Tibial nerve (tissue), 4 donors: ENCODE results near the gene LSM11.

Experiments used
- CTCF ChIP-seq, 5 experiments: fragments of 200-600 bp in 3 of 5; fragments of 450-650 bp in 2 of 5; sonication (generic) in 3 of 5; IDR thresholded peaks; one replicate each; pipeline ENCODE4 v1.5.1; 2016 to 2019; ENCODE audit warnings: antibody characterized with exemption in 5 of 5, mild to moderate bottlenecking in 3 of 5, moderate library complexity in 2 of 5
- EP300 ChIP-seq, 2 donors: sonication (generic); formaldehyde crosslinking; IDR thresholded peaks; one replicate each; pipeline ENCODE4 v1.6.1; 2017; ENCODE audit warnings: antibody characterized with exemption in 2 of 2, mild to moderate bottlenecking in 1 of 2
- POLR2A ChIP-seq, 2 donors: fragments of 450-650 bp; IDR thresholded peaks; one replicate each; pipeline ENCODE4 v1.6.1; 2017; ENCODE audit warnings: antibody characterized with exemption in 2 of 2, mild to moderate bottlenecking in 2 of 2, moderate library complexity in 2 of 2

DNA sequence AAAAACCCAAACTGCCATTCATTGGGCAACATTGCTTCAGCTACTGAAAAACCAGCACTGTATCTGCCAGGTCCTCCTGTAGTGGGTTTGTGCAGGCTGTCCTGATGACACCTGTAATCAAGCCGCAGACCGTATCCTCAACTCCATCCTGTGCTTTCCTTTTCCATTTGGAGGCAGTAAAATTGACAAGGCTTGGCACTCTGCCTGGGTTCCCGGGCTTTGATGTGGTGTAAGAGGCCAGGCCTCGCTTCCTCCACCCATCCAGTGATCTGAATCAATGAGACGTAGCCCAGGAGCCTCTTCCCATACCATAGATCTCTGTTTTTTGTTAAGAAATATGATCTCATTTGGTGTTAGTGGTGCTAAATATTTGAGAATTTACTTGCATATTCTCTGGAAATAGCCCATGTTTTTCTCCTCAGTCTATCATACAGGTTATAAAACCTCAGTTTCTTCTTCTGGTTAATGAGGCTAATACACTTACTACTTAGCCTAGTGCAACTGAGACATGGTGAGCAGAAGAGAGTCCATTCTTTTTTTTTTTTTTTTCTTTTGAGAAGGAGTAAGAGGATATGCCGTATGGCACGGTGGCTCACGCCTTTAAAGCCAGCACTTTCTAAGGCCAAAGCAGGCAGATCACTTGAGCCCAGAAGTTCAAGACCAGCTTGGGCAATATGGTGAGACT, 34.8 kb downstream of the LSM11 start:
- TF ChIP-seq CTCF (IDR thresholded peaks at IDR 0.05) (no peak), POLR2A (IDR thresholded peaks at IDR 0.05) (no peak), EP300 (IDR thresholded peaks at IDR 0.05) (no peak)
